H1 (cell line): ENCODE results near the gene AAGAB. TPM values are rescaled to one million over a fixed set of nuclear protein-coding genes. Genes with fewer than 3 reads are reported as not detected.

Experiments
- CBX8 ChIP-seq: fragments of 300-800, 300-1000 bp; sonication (generic); IDR thresholded peaks from 2 replicates; pipeline ENCODE4 v1.7.1; 2016; ENCODE audit warnings: low read depth, low read length, borderline replicate concordance
- CHD2 ChIP-seq: IDR thresholded peaks from 2 replicates; pipeline ENCODE4 v1.6.1; 2012; ENCODE audit warnings: low read length, improper control_type of control experiment
- GABPA ChIP-seq: IDR thresholded peaks from 2 replicates; pipeline ENCODE4 v1.6.1; 2011; ENCODE audit warnings: mild to moderate bottlenecking, low read length, moderate library complexity, borderline replicate concordance; ENCODE audit not compliant: insufficient read depth
- NRF1 ChIP-seq: IDR thresholded peaks from 2 replicates; pipeline ENCODE4 v1.6.1; 2011; ENCODE audit warnings: mild to moderate bottlenecking, low read depth, low read length, improper control_type of control experiment
- RBBP5 ChIP-seq: IDR thresholded peaks from 2 replicates; pipeline ENCODE4 v1.7.1; 2012; ENCODE audit warnings: low read depth, mild to moderate bottlenecking, inconsistent platforms, low read length, moderate library complexity, borderline replicate concordance
- SIX5 ChIP-seq: IDR thresholded peaks from 2 replicates; pipeline ENCODE4 v1.6.1; 2011; ENCODE audit warnings: mild to moderate bottlenecking, low read depth, low read length
- polyA plus RNA-seq, 7 experiments: library from polyadenylated mRNA; depleted of rRNA in 3 of 7; stranded (reverse) in 5 of 7; unstranded in 2 of 7; fragments of >200 nt in 5 of 7; fragments of 200-250 nt in 2 of 7; gene quantifications; 1 replicate in 5 of 7; 2 replicates in 1 of 7; 4 replicates in 1 of 7; pipeline versions ENCODE4 v1.2.1 to v1.2.3, GENCODE V29; 2011 to 2013; ENCODE audit warnings: missing spikeins in 2 of 7, mixed read lengths in 2 of 7
- total RNA-seq: library from RNA; stranded (reverse); fragmentation: NEBNext Ultra II Directional; extraction: Animal tissue kit (Norgen Biotek cat#: 25700); gene quantifications from 2 replicates; pipeline ENCODE4 v1.2.1, GENCODE V29; 2021

AAGAB gene
- total and polyA plus RNA-seq, 2 of the 8 experiments (the other 6 are each of a cell fraction or from before 2014, with no cell fraction given), result 20.1 to 45.9 TPM

DNA sequence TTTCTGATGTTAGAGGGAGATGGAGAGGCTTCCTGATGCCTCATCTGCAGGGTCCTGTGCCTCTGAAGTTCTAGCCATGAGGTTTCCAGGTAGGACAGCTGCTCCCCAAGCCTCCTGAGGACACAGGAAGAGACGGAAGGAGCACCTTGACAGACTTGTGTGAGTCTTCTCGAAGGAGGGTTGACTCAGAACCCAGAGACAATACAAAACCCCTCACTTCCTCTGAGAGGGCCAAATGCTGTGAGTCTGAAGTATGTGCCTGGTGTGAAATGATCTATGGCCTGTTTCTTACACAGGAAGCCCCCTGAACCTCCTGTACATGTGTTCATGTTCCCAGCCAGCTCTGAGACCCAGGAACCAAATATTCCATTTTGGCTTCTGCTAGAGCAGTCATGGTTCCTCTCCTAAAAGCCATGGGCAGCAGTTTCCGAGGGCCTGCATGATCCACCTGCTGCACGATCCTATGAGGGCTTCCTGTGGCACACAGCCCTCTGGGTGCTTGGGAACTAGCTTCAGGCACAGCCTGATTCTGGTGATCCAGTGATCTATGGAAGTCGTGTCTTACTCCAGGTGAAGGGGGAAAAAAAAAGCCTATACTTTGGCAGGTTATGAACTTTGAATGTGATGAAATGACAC is 62.2 kb downstream of the AAGAB start (continued):
- TF ChIP-seq SIX5, result no peak
- no peak for TF ChIP-seq GABPA
- no peak for TF ChIP-seq NRF1
- no peak for TF ChIP-seq CBX8
- no peak for TF ChIP-seq RBBP5
- no peak for TF ChIP-seq CHD2
